GM18505 (cell line): ENCODE results near the gene COBL.

Source experiments
- ATAC-seq: cut with Tn5 transposase; IDR thresholded peaks from one replicate; pipeline ENCODE4 v1.9.1; 2021; ENCODE audit not compliant: unreplicated experiment
- POLR2A ChIP-seq: IDR thresholded peaks from 4 replicates; pipeline ENCODE4 v1.6.1; 2011; ENCODE audit warnings: borderline replicate concordance; ENCODE audit not compliant: insufficient read depth, insufficient read length; ENCODE audit errors: extremely low read depth

COBL gene

GRCh38 chr7:51344406-51345138, 28.0 kb upstream of the COBL start:
- no peak for ATAC-seq
- TF ChIP-seq POLR2A, result no peak

GRCh38 chr7:51340936-51341335, 24.3 kb upstream of the COBL start:
- ATAC-seq, result no peak
- TF ChIP-seq POLR2A, result no peak

GRCh38 chr7:51340029-51340838, 23.6 kb upstream of the COBL start:
- TF ChIP-seq POLR2A, result no peak

GRCh38 chr7:51335057-51335456, 18.4 kb upstream of the COBL start:
- no peak for TF ChIP-seq POLR2A
- no peak for ATAC-seq

More at GRCh38 chr7:51340029-51340838, 23.6 kb upstream of the COBL start:
- no peak for ATAC-seq

- no peak for ATAC-seq
- no peak for TF ChIP-seq POLR2A
Measured at GRCh38 chr7:51329696-51330263, 13.2 kb upstream of the COBL start.

GRCh38 chr7:51328351-51328801, 11.8 kb upstream of the COBL start:
- TF ChIP-seq POLR2A, result no peak
- ATAC-seq, result no peak

- no peak for ATAC-seq
- TF ChIP-seq POLR2A, result no peak
Measured at GRCh38 chr7:51327287-51327717, 10.7 kb upstream of the COBL start.

GRCh38 chr7:51326656-51327286, 10.2 kb upstream of the COBL start:
- no peak for ATAC-seq
- no peak for TF ChIP-seq POLR2A

GRCh38 chr7:51325908-51326307, 9.3 kb upstream of the COBL start:
- no peak for ATAC-seq
- TF ChIP-seq POLR2A, result no peak

- ATAC-seq, result no peak
- no peak for TF ChIP-seq POLR2A
Measured at GRCh38 chr7:51325261-51325676, 8.7 kb upstream of the COBL start.

- TF ChIP-seq POLR2A, result no peak
- no peak for ATAC-seq
Measured at GRCh38 chr7:51324206-51324898, 7.7 kb upstream of the COBL start.

- TF ChIP-seq POLR2A, result no peak
- no peak for ATAC-seq
Measured at GRCh38 chr7:51321961-51322515, 5.4 kb upstream of the COBL start.

GRCh38 chr7:51318886-51319579, 2.4 kb upstream of the COBL start:
- TF ChIP-seq POLR2A, result no peak
- ATAC-seq, result no peak

GRCh38 chr7:51318001-51318400, 1.4 kb upstream of the COBL start:
- no peak for TF ChIP-seq POLR2A
- no peak for ATAC-seq
